ENCODE data around the gene ELMO1. TPM values are rescaled to one million over a fixed set of nuclear protein-coding genes. Genes with fewer than 3 reads are reported as not detected.
"Not testable (repeated sequence)": the region's sequence is repeated elsewhere in the genome, so short reads cannot be mapped to it uniquely, and the experiment has no call there.

The ELMO1 gene
- total and polyA plus RNA-seq, 8 donors = 18.2 to 55.3 (median 45.6) TPM

DNA sequence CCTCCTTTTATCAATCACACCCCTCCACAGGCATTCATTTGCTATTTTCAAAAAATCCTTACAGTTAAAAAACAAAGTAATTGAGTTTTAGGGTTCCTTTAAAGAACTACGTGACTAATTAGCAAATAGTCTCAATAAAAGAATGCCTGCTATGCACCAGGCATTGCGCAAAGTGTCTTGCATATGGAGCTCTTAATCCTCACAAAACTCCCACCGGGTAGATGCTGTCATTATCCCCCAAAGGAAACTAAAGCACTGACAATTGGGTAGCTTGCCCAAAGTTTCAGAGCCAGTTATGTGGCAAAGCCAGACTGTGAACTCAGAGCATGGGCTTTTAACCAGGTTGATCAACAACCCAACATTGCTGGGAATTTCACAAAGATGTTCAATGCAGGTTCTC, 305.7 kb downstream of the ELMO1 start:
- Histone ChIP-seq H3K4me1 (no peaks in the 10 kb centered on the region), H3K4me3 (no peak overlapping the region), H3K9me3 (peaks cover 6 to 25% of the 10 kb centered on the region in 2 donors), H3K27me3 (no peaks in the 10 kb centered on the region), H3K36me3 (no peaks in the 10 kb centered on the region), H3K27ac (no peak overlapping the region)
- DNase-seq = no peak
- TF ChIP-seq, protein P1, sequence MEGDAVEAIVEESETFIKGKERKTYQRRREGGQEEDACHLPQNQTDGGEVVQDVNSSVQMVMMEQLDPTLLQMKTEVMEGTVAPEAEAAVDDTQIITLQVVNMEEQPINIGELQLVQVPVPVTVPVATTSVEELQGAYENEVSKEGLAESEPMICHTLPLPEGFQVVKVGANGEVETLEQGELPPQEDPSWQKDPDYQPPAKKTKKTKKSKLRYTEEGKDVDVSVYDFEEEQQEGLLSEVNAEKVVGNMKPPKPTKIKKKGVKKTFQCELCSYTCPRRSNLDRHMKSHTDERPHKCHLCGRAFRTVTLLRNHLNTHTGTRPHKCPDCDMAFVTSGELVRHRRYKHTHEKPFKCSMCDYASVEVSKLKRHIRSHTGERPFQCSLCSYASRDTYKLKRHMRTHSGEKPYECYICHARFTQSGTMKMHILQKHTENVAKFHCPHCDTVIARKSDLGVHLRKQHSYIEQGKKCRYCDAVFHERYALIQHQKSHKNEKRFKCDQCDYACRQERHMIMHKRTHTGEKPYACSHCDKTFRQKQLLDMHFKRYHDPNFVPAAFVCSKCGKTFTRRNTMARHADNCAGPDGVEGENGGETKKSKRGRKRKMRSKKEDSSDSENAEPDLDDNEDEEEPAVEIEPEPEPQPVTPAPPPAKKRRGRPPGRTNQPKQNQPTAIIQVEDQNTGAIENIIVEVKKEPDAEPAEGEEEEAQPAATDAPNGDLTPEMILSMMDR (IDR thresholded peaks at IDR 0.05) = no peak
- ATAC-seq = no peak
- intact Hi-C loops (cut with DNase I) = no loop called here

DNA sequence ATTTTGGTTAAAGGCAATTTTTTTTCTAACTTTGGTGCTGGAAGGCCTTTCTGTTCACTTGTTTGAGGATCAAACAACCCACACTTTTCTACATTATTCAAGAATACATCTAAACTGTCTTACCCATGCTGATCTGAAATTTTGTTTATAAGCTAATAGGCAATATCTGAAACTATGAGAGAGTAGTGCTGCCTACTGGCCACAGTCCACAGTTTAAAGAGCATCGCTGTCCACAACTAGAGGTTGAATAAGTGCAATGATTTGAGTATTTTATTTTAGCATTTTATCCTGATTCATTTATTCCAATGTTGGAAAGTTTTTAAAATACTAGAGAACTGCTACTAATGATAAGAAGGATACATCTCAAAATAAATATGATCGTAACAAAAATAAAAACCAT, 306.9 kb downstream of the ELMO1 start:
- Histone ChIP-seq H3K4me1 (no peaks in the 10 kb centered on the region), H3K36me3 (no peaks in the 10 kb centered on the region), H3K27ac (no peak overlapping the region), H3K27me3 (no peaks in the 10 kb centered on the region), H3K9me3 (peaks cover 6 to 25% of the 10 kb centered on the region in 2 donors), H3K4me3 (no peak overlapping the region)
- intact Hi-C loops (cut with DNase I) = no loop called here
- TF ChIP-seq, protein P1 (IDR thresholded peaks at IDR 0.05) = no peak
- DNase-seq (no peak), ATAC-seq (no peak)

DNA sequence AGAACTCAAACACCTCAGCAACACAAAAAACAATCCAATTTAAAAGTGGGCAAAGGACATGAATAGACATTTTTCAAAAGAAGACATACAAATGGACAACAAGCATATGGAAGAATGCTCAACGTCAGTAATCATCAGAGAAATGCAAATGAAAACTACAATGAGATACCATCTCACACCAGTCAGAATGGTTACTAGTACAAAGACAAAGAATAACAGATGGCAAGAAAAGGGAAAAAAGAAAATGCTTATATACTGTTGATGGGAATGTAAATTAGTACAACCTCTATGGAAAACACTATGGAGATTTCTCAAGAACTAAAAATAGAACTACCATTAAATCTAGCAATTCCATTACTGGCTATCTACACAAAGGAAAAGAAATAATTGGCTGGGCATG, 314.8 kb downstream of the ELMO1 start:
- intact Hi-C loops (cut with DNase I); H3K4me1 ChIP-seq: not testable (repeated sequence)

DNA sequence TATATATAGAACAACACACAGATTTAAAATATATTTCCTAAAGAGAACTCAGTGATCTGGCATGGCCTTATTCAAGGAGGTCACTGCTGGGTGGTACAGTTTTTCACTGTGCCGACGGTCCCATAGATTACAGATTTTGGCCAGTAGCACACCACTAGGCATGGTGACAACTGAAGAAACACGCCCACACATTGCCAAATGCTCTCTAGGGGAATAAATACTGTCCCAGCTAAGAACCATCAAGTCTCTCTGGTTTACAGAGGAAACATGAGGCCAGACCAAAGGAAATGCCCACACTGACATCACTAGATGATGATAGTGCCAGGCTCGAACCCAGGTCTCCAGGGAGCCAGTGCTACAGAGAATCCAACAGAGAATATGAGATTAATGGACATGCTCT, 316.8 kb downstream of the ELMO1 start:
- intact Hi-C loops (cut with DNase I) = no loop called here
- DNase-seq (no peak), ATAC-seq (no peak)
- H3K4me1 ChIP-seq = peaks cover 0 to 7% of the 10 kb centered on the region in 2 donors
- peaks cover 0 to 4% of the 10 kb centered on the region in 2 donors for H3K9me3 ChIP-seq
- H3K27ac ChIP-seq = no peak overlapping the region
- peaks cover 0 to 17% of the 10 kb centered on the region in 2 donors for H3K36me3 ChIP-seq
- no peak overlapping the region for H3K4me3 ChIP-seq
- TF ChIP-seq, protein P1 (IDR thresholded peaks at IDR 0.05) = no peak
- H3K27me3 ChIP-seq = no peaks in the 10 kb centered on the region

More for the DNA sequence above, 314.8 kb downstream of the ELMO1 start:
- H3K27me3 ChIP-seq, DNase-seq, ATAC-seq, H3K27ac ChIP-seq, H3K9me3 ChIP-seq, H3K4me3 ChIP-seq: not testable (repeated sequence)
- peaks cover 0 to 17% of the 10 kb centered on the region in 2 donors for H3K36me3 ChIP-seq

DNA sequence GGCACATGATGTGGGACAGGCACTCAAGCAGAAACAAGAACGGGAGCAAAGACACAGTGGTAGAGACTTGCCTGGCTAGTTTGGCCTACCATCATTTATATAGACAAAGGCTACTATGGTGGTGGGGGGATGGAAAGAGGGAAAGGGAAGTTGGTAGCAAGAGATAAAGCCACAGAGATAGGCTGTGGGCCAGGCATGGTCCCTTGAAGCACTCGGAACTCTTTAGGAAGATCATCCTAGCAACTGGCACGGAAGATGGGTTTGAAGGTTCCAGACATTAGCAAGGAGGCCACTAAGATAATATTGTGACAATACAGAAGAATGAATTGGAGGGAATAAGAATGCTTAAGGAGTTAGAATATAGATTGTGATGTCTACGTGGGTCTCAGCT, 319.6 kb downstream of the ELMO1 start:
- Histone ChIP-seq H3K4me1 (peaks cover 0 to 7% of the 10 kb centered on the region in 2 donors), H3K4me3 (no peak overlapping the region), H3K36me3 (peaks cover 0 to 17% of the 10 kb centered on the region in 2 donors), H3K9me3 (peaks cover 0 to 4% of the 10 kb centered on the region in 2 donors), H3K27ac (no peak overlapping the region), H3K27me3 (no peaks in the 10 kb centered on the region)
- TF ChIP-seq, protein P1 (IDR thresholded peaks at IDR 0.05) = no peak
- DNase-seq (no peak), ATAC-seq (no peak)
- intact Hi-C loops (cut with DNase I) = no loop called here

All from left lung (tissue), 10 donors.